Measurements from ENCODE around the gene TM9SF2. TPM values are rescaled to one million over a fixed set of nuclear protein-coding genes. Genes with fewer than 3 reads are reported as not detected.

The TM9SF2 gene
- total RNA-seq, 1 donor, result 160 TPM

GRCh38 chr13:99507054-99507453 is 5.8 kb downstream of the TM9SF2 start:
- peaks cover 70% of the 10 kb centered on the region for H4K20me1 ChIP-seq (ENCODE audit: insufficient read depth, low read length)

DNA sequence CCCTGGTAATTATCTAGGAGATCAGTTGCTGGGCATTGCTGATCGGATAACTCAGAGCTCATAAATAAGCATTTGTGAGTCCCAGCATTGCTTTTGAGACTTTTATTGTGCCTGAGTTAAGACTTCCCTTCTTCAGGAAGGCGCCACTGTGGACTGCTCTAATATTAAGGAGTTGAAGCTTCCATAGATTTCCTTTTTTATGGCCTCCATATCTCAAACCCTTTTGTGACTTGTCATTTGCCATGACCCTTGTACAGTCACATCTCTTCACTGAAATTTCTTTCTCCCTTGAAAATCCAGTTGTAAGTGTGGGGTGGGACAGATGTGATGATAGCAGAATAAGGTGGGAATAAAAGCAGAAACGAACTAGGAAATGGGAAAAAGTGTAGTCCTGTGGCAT is 6.3 kb downstream of the TM9SF2 start:
- Histone ChIP-seq H3K4me2 (ENCODE audit: insufficient read depth, low read length) (no peak overlapping the region), H3K27ac (ENCODE audit: low read depth, low read length) (no peak overlapping the region), H3K9me3 (ENCODE audit: low read depth, low read length) (no peaks in the 10 kb centered on the region), H3K27me3 (ENCODE audit: insufficient read depth, low read length) (no peaks in the 10 kb centered on the region), H3K4me3 (ENCODE audit: insufficient read depth, low read length) (no peak overlapping the region), H3K4me1 (ENCODE audit: insufficient read depth, low read length) (peaks cover 13% of the 10 kb centered on the region), H4K20me1 (ENCODE audit: insufficient read depth, low read length) (peaks cover 74% of the 10 kb centered on the region), H3K79me2 (ENCODE audit: insufficient read depth, low read length) (peaks cover 99% of the 10 kb centered on the region), H2AFZ (ENCODE audit: low read length) (no peak overlapping the region), H3K36me3 (ENCODE audit: insufficient read depth, low read length) (peaks cover 5% of the 10 kb centered on the region)
- DNase-seq (ENCODE audit: insufficient read length, low spot score, missing footprints), result no peak
- no peak for TF ChIP-seq CTCF (IDR thresholded peaks at IDR 0.05; ENCODE audit: extremely low read depth, low read depth, low read length)

More at GRCh38 chr13:99507054-99507453, 5.8 kb downstream of the TM9SF2 start:
- Histone ChIP-seq H3K9me3 (ENCODE audit: low read depth, low read length) (no peaks in the 10 kb centered on the region), H3K79me2 (ENCODE audit: insufficient read depth, low read length) (peaks cover 99% of the 10 kb centered on the region), H2AFZ (ENCODE audit: low read length) (no peak overlapping the region), H3K4me1 (ENCODE audit: insufficient read depth, low read length) (peaks cover 18% of the 10 kb centered on the region), H3K4me3 (ENCODE audit: insufficient read depth, low read length) (no peak overlapping the region), H3K27me3 (ENCODE audit: insufficient read depth, low read length) (no peaks in the 10 kb centered on the region), H3K4me2 (ENCODE audit: insufficient read depth, low read length) (no peak overlapping the region), H3K36me3 (ENCODE audit: insufficient read depth, low read length) (peaks cover 5% of the 10 kb centered on the region), H3K27ac (ENCODE audit: low read depth, low read length) (no peak overlapping the region)
- TF ChIP-seq CTCF (IDR thresholded peaks at IDR 0.05; ENCODE audit: extremely low read depth, low read depth, low read length), result no peak
- DNase-seq (ENCODE audit: insufficient read length, low spot score, missing footprints), result no peak

DNA sequence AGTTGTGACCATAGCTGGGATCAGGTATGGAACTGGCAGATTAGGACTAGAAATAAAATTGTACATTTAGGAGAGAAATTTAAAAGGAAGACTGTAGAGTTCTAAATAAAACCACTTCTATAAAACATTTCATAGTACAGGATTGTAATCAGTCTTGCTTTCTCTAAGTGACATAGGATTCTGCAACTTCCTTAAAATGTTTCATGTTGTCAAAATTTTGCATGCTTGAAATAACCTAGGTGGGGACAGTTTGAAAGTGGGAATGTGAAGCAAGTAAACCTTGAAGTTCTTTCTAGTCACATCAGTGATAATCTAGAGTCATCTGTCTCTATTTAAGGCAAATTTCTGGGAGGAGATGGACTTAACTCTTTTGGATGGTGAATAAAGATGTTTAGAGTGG is 6.7 kb downstream of the TM9SF2 start:
- no peak overlapping the region for H2AFZ ChIP-seq (ENCODE audit: low read length)
- H3K27ac ChIP-seq (ENCODE audit: low read depth, low read length), result no peak overlapping the region
- H3K9me3 ChIP-seq (ENCODE audit: low read depth, low read length), result no peaks in the 10 kb centered on the region
- H3K79me2 ChIP-seq (ENCODE audit: insufficient read depth, low read length), result peaks cover 99% of the 10 kb centered on the region
- TF ChIP-seq CTCF (IDR thresholded peaks at IDR 0.05; ENCODE audit: extremely low read depth, low read depth, low read length), result no peak
- H3K4me2 ChIP-seq (ENCODE audit: insufficient read depth, low read length), result no peak overlapping the region
- no peaks in the 10 kb centered on the region for H3K27me3 ChIP-seq (ENCODE audit: insufficient read depth, low read length)
- H4K20me1 ChIP-seq (ENCODE audit: insufficient read depth, low read length), result peaks cover 75% of the 10 kb centered on the region
- peaks cover 5% of the 10 kb centered on the region for H3K36me3 ChIP-seq (ENCODE audit: insufficient read depth, low read length)
- no peak for DNase-seq (ENCODE audit: insufficient read length, low spot score, missing footprints)
- no peak overlapping the region for H3K4me3 ChIP-seq (ENCODE audit: insufficient read depth, low read length)
- H3K4me1 ChIP-seq (ENCODE audit: insufficient read depth, low read length), result peaks cover 9% of the 10 kb centered on the region

- Histone ChIP-seq H3K4me2 (ENCODE audit: insufficient read depth, low read length) (no peak overlapping the region), H4K20me1 (ENCODE audit: insufficient read depth, low read length) (peaks cover 77% of the 10 kb centered on the region), H3K27me3 (ENCODE audit: insufficient read depth, low read length) (no peaks in the 10 kb centered on the region), H3K79me2 (ENCODE audit: insufficient read depth, low read length) (peaks cover 100% of the 10 kb centered on the region), H3K4me1 (ENCODE audit: insufficient read depth, low read length) (peaks cover 8% of the 10 kb centered on the region), H3K9me3 (ENCODE audit: low read depth, low read length) (no peaks in the 10 kb centered on the region), H3K36me3 (ENCODE audit: insufficient read depth, low read length) (peaks cover 5% of the 10 kb centered on the region), H2AFZ (ENCODE audit: low read length) (no peak overlapping the region), H3K27ac (ENCODE audit: low read depth, low read length) (no peak overlapping the region), H3K4me3 (ENCODE audit: insufficient read depth, low read length) (no peak overlapping the region)
- no peak for DNase-seq (ENCODE audit: insufficient read length, low spot score, missing footprints)
- TF ChIP-seq CTCF (IDR thresholded peaks at IDR 0.05; ENCODE audit: extremely low read depth, low read depth, low read length), result no peak
Observed at GRCh38 chr13:99509479-99509878, 8.2 kb downstream of the TM9SF2 start.

All from osteoblast (primary cell).